GM23338 (cell line): ENCODE results near the gene CD83. TPM values are rescaled to one million over a fixed set of nuclear protein-coding genes. Genes with fewer than 3 reads are reported as not detected.

Experiments used
- ATAC-seq: fragments of 200-7000 bp; cut with Tn5 transposase; 3 replicates; pipeline ENCODE4 v1.9.1; 2020
- DNase-seq: peaks from one replicate; pipeline ENCODE4 v3.0.0-alpha.2; 2015; ENCODE audit warnings: low spot score
- H2AFZ ChIP-seq: fragments of 200-600 bp; sonication (generic); 2 replicates; pipeline ENCODE4 v1.8.0; 2016; ENCODE audit warnings: antibody characterized with exemption, mild to moderate bottlenecking, moderate library complexity
- H3F3A ChIP-seq: fragments of 200-600 bp; sonication (generic); replicated peaks from 2 replicates; pipeline ENCODE4 v1.8.0; 2017; ENCODE audit warnings: antibody characterized with exemption, mixed run types, low read depth
- H3K27ac ChIP-seq: fragments of 200-600 bp; sonication (generic); 2 replicates; pipeline ENCODE4 v1.6.1; 2016; ENCODE audit warnings: low read depth
- H3K27me3 ChIP-seq: fragments of 200-600 bp; sonication (generic); 2 replicates; pipeline ENCODE4 v1.8.0; 2016; ENCODE audit warnings: mild to moderate bottlenecking, mixed run types, moderate library complexity; ENCODE audit not compliant: insufficient read depth
- H3K36me3 ChIP-seq: fragments of 200-600 bp; sonication (generic); 2 replicates; pipeline ENCODE4 v1.8.0; 2016; ENCODE audit warnings: mild to moderate bottlenecking; ENCODE audit not compliant: insufficient read depth
- H3K4me1 ChIP-seq: fragments of 200-600 bp; sonication (generic); 2 replicates; pipeline ENCODE4 v1.8.0; 2016; ENCODE audit warnings: mild to moderate bottlenecking, moderate library complexity; ENCODE audit not compliant: insufficient read depth
- H3K4me2 ChIP-seq: fragments of 200-600 bp; sonication (generic); 2 replicates; pipeline ENCODE4 v1.7.1; 2017; ENCODE audit warnings: mixed run types
- H3K4me3 ChIP-seq: fragments of 200-600 bp; sonication (generic); 2 replicates; pipeline ENCODE4 v1.6.1; 2016; ENCODE audit warnings: mixed run types
- H3K79me2 ChIP-seq: fragments of 200-600 bp; sonication (generic); replicated peaks from 2 replicates; pipeline ENCODE4 v1.8.0; 2017; ENCODE audit warnings: mild to moderate bottlenecking; ENCODE audit not compliant: insufficient read depth
- H3K9me2 ChIP-seq: fragments of 200-600 bp; sonication (generic); 2 replicates; pipeline ENCODE4 v1.8.0; 2017; ENCODE audit not compliant: insufficient read depth
- H4K20me1 ChIP-seq: fragments of 200-600 bp; sonication (generic); replicated peaks from 2 replicates; pipeline ENCODE4 v1.8.0; 2017; ENCODE audit warnings: mild to moderate bottlenecking; ENCODE audit not compliant: insufficient read depth
- H3K27ac Mint-ChIP-seq: 2 replicates; pipeline ENCODE4 v1.8.0; 2020; ENCODE audit warnings: inconsistent platforms, mild to moderate bottlenecking, moderate library complexity, mixed read lengths
- H3K27me3 Mint-ChIP-seq: 3 replicates; pipeline ENCODE4 v1.8.0; 2022; ENCODE audit warnings: low read depth, mild to moderate bottlenecking, moderate library complexity, mixed read lengths, inconsistent platforms; ENCODE audit not compliant: insufficient read depth, poor library complexity
- H3K36me3 Mint-ChIP-seq: 3 replicates; pipeline ENCODE4 v1.8.0; 2021; ENCODE audit warnings: low read depth, mild to moderate bottlenecking, inconsistent platforms, moderate library complexity, mixed read lengths
- H3K4me1 Mint-ChIP-seq: 3 replicates; pipeline ENCODE4 v1.8.0; 2020; ENCODE audit warnings: mild to moderate bottlenecking, inconsistent platforms, mixed read lengths
- H3K4me3 Mint-ChIP-seq: 3 replicates; pipeline ENCODE4 v1.8.0; 2021; ENCODE audit warnings: moderate library complexity, mild to moderate bottlenecking, inconsistent platforms, mixed read lengths
- H3K9me3 Mint-ChIP-seq: 3 replicates; pipeline ENCODE4 v1.8.0; 2020; ENCODE audit warnings: moderate library complexity, mild to moderate bottlenecking, inconsistent platforms, mixed read lengths
- CREB1 ChIP-seq: fragments of 250-450 bp; sonication (Bioruptor Pico); IDR thresholded peaks from 2 replicates; pipeline ENCODE4 v1.5.0; 2020; ENCODE audit warnings: low read depth, mild to moderate bottlenecking, moderate library complexity
- JUNB ChIP-seq: IDR thresholded peaks from one replicate; pipeline ENCODE4 v1.6.1; 2016; ENCODE audit warnings: antibody characterized with exemption; ENCODE audit not compliant: unreplicated experiment
- NANOG ChIP-seq: IDR thresholded peaks from 2 replicates; pipeline ENCODE4 v1.6.1; 2016; ENCODE audit warnings: antibody characterized with exemption, borderline replicate concordance
- POLR2AphosphoS5 ChIP-seq: IDR thresholded peaks from 2 replicates; pipeline ENCODE4 v1.6.1; 2016; ENCODE audit warnings: antibody characterized with exemption, low read depth
- STAT1 ChIP-seq: IDR thresholded peaks from one replicate; pipeline ENCODE4 v1.6.1; 2016; ENCODE audit warnings: antibody characterized with exemption; ENCODE audit not compliant: unreplicated experiment
- ZNF331 ChIP-seq: fragments of 250-450 bp; sonication (Bioruptor Pico); IDR thresholded peaks from 2 replicates; pipeline ENCODE4 v1.5.0; 2020; ENCODE audit warnings: low read depth, mild to moderate bottlenecking, moderate library complexity
- polyA plus RNA-seq: library from polyadenylated mRNA; unstranded; fragments of >200 nt; fragmentation: Nextera tagmentation; extraction: Ambion mirVana; gene quantifications from 2 replicates; pipeline ENCODE4 v1.2.1, GENCODE V29; 2016
- total RNA-seq: library from RNA; depleted of rRNA; stranded (reverse); fragments of >200 nt; shearing (Covaris generic); gene quantifications from 2 replicates; pipeline ENCODE4 v1.2.3, GENCODE V29; 2014
- TF ChIP-seq, protein P1 (sequence below): IDR thresholded peaks from 2 replicates; pipeline ENCODE4 v1.6.1; 2016; ENCODE audit warnings: antibody characterized with exemption
- TF ChIP-seq, protein P2 (sequence below), 2 experiments: fragments of 200-600 bp in 1 of 2; sonication (generic) in 1 of 2; conservative IDR thresholded peaks; 2 replicates each; pipeline versions ENCODE4 v1.5.1 to v1.6.1; 2016 to 2017; ENCODE audit warnings: antibody characterized with exemption in 2 of 2, low read depth in 2 of 2, mild to moderate bottlenecking in 2 of 2, moderate library complexity in 1 of 2

Gene CD83
- total and polyA plus RNA-seq, 2 experiments from 2014 or later: 8.1 to 13.2 TPM

DNA sequence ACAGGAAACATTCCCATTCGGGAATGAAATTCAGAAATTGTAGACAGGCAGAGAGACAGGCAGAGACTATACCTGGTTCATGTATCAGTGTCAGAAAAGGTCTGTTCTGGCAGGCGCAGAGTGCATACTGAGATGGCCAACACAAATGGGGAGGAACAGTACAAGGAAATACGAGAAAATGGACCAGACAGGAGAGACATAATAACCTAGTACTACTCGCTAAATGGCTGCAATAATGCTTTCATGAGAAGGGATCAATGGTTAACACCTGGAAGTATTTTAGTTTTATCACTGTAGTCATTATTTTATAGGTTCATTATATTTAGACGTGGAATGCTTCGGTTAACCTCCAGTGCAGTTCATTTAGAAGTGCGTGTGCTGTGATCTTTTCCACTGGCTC, 58.9 kb downstream of the CD83 start:
- H3K27ac Mint-ChIP-seq: no peak overlapping the region

DNA sequence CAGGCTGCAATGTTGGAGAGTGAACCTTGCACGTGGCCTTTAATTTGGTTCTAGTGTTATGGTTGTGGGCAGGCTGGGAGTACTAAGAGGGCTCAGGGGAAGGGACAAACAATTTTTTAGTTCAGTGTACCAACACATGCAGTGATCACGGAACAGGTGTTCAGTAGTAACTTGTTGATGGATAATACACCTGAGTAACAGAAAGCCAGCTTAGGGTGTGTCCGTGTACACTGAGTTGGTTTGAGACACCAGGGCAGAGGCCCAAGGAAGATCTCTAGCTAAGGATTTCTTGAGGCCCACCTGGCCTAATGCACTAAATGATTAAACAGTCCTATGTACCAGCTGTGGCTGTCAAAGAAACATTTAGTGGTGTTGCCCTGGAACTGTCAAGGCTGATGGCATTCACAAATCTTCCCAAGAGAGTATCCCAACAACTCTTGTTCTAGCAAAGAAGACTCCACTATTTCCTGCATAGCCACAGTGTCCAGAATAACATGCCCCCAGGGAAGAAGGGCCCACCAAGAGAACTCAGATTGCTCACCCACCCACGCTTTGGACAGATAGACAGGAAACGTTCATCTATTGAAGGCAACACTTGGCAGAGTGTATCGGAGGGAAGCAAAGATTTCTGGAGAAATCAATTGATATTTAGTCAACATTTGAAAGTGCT, 60.0 kb downstream of the CD83 start:
- peaks cover 2% of the 10 kb centered on the region for H3K27me3 Mint-ChIP-seq
- Histone ChIP-seq H4K20me1 (no peaks in the 10 kb centered on the region), H3K27ac (no peak overlapping the region), H3K79me2 (no peaks in the 10 kb centered on the region), H3K4me3 (no peak overlapping the region), H2AFZ (no peak overlapping the region), H3K9me2 (no peaks in the 10 kb centered on the region), H3K27me3 (no peaks in the 10 kb centered on the region), H3K4me2 (no peak overlapping the region), H3K36me3 (peaks cover 5% of the 10 kb centered on the region; the same call in 1 of the 2 replicates), H3F3A (no peaks in the 10 kb centered on the region), H3K4me1 (no peaks in the 10 kb centered on the region)
- H3K36me3 Mint-ChIP-seq: no peaks in the 10 kb centered on the region
- H3K4me3 Mint-ChIP-seq: no peak overlapping the region
- DNase-seq (no peak), ATAC-seq (no peak)
- H3K9me3 Mint-ChIP-seq: peaks cover 4% of the 10 kb centered on the region; the same call in 1 of the 3 replicates
- H3K4me1 Mint-ChIP-seq: no peaks in the 10 kb centered on the region
- no peak overlapping the region for H3K27ac Mint-ChIP-seq
- TF ChIP-seq CREB1 (CRISPR knock-in tag) (no peak), ZNF331 (CRISPR knock-in tag) (no peak), POLR2AphosphoS5 (no peak), NANOG (no peak), STAT1 (no peak)
- TF ChIP-seq, protein P1, sequence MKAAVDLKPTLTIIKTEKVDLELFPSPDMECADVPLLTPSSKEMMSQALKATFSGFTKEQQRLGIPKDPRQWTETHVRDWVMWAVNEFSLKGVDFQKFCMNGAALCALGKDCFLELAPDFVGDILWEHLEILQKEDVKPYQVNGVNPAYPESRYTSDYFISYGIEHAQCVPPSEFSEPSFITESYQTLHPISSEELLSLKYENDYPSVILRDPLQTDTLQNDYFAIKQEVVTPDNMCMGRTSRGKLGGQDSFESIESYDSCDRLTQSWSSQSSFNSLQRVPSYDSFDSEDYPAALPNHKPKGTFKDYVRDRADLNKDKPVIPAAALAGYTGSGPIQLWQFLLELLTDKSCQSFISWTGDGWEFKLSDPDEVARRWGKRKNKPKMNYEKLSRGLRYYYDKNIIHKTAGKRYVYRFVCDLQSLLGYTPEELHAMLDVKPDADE: no peak
- TF ChIP-seq, protein P2, sequence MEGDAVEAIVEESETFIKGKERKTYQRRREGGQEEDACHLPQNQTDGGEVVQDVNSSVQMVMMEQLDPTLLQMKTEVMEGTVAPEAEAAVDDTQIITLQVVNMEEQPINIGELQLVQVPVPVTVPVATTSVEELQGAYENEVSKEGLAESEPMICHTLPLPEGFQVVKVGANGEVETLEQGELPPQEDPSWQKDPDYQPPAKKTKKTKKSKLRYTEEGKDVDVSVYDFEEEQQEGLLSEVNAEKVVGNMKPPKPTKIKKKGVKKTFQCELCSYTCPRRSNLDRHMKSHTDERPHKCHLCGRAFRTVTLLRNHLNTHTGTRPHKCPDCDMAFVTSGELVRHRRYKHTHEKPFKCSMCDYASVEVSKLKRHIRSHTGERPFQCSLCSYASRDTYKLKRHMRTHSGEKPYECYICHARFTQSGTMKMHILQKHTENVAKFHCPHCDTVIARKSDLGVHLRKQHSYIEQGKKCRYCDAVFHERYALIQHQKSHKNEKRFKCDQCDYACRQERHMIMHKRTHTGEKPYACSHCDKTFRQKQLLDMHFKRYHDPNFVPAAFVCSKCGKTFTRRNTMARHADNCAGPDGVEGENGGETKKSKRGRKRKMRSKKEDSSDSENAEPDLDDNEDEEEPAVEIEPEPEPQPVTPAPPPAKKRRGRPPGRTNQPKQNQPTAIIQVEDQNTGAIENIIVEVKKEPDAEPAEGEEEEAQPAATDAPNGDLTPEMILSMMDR (conservative IDR thresholded peaks at IDR 0.05; ENCODE audit: low read depth in 2 of 2): no peak

More for the DNA sequence above, 58.9 kb downstream of the CD83 start:
- H3K36me3 ChIP-seq: peaks cover 8% of the 10 kb centered on the region; the same call in 1 of the 2 replicates
- H2AFZ ChIP-seq: no peak overlapping the region
- H3K79me2 ChIP-seq: no peaks in the 10 kb centered on the region
- no peak overlapping the region for H3K27ac ChIP-seq
- Mint-ChIP-seq H3K4me1 (no peaks in the 10 kb centered on the region), H3K36me3 (0 out of 3 replicates have a peak, but pooled peaks cover under 1% of the 10 kb centered on the region), H3K4me3 (no peak overlapping the region), H3K9me3 (peaks cover 7% of the 10 kb centered on the region; the same call in 2 of the 3 replicates), H3K27me3 (peaks cover 2% of the 10 kb centered on the region)
- no peak overlapping the region for H3K4me2 ChIP-seq
- H4K20me1 ChIP-seq: no peaks in the 10 kb centered on the region
- 0 out of 2 replicates have a peak, but pooled peaks cover 2% of the 10 kb centered on the region for H3K9me2 ChIP-seq
- H3K4me3 ChIP-seq: no peak overlapping the region
- TF ChIP-seq, protein P1: no peak
- TF ChIP-seq, protein P2 (conservative IDR thresholded peaks at IDR 0.05; ENCODE audit: low read depth in 2 of 2): no peak
- TF ChIP-seq JUNB: no peak
- no peaks in the 10 kb centered on the region for H3K27me3 ChIP-seq
- ATAC-seq (no peak), DNase-seq (no peak)
- H3F3A ChIP-seq: no peaks in the 10 kb centered on the region
- no peaks in the 10 kb centered on the region for H3K4me1 ChIP-seq
